Tibial artery (tissue), 4 donors: ENCODE measurements around the gene SAMD1.
"Not testable (repeated sequence)": the region's sequence is repeated elsewhere in the genome, so short reads cannot be mapped to it uniquely, and the experiment has no call there.

Source experiments
- DNase-seq, 2 donors: peaks; one replicate each; pipeline ENCODE4 v3.0.0-alpha.2; 2019
- H3K27ac ChIP-seq, 2 donors: fragments of 200-600 bp; sonication (generic) in 1 of 2; 1 replicate in 1 of 2; 2 replicates in 1 of 2; pipeline ENCODE4 v1.5.1; 2018 to 2019; ENCODE audit warnings: mild to moderate bottlenecking in 1 of 2
- H3K27me3 ChIP-seq, 2 donors: fragments of 200-600 bp; sonication (generic) in 1 of 2; one replicate each; pipeline versions ENCODE4 v1.5.1 to v1.6.0; 2016 to 2019
- H3K36me3 ChIP-seq, 3 donors: fragments of 200-600 bp; sonication (generic) in 2 of 3; one replicate each; pipeline ENCODE4 v1.5.1; 2016 to 2019; ENCODE audit warnings: mild to moderate bottlenecking in 2 of 3
- H3K4me1 ChIP-seq, 4 donors: fragments of 200-600 bp; sonication (generic) in 2 of 4; 1 replicate in 3 of 4; 2 replicates in 1 of 4; pipeline ENCODE4 v1.5.1; 2016 to 2019
- H3K4me3 ChIP-seq, 2 donors: fragments of 200-600 bp; sonication (generic) in 1 of 2; 1 replicate in 1 of 2; 2 replicates in 1 of 2; pipeline ENCODE4 v1.5.1; 2018 to 2019; ENCODE audit warnings: mild to moderate bottlenecking in 2 of 2
- H3K9me3 ChIP-seq, 3 donors: fragments of 200-600 bp; sonication (generic) in 1 of 3; one replicate each; pipeline ENCODE4 v1.5.1; 2016 to 2019
- intact Hi-C: fragments of 100-400 bp; cut with DNase I; formaldehyde crosslinking; loops from one replicate; pipeline ENCODE4 v1.15.0; 2023; ENCODE audit warnings: low total_unique reads
- TF ChIP-seq, protein P1 (sequence below), 2 experiments: fragments of 200-600 bp in 1 of 2; fragments of 450-650 bp in 1 of 2; IDR thresholded peaks; one replicate each; pipeline ENCODE4 v1.5.1; 2017 to 2019; ENCODE audit warnings: antibody characterized with exemption in 2 of 2, mild to moderate bottlenecking in 1 of 2, moderate library complexity in 1 of 2

The SAMD1 gene

GRCh38 chr19:14053500-14053899 is 37.1 kb downstream of the SAMD1 start:
- intact Hi-C loops = loop anchor here (10.0 kb wide), 1 partner anchor 459 kb away; no protein-coding TSS in a partner anchor
- peaks cover 0 to 14% (median 0%) of the 10 kb centered on the region in 3 donors for H3K36me3 ChIP-seq

DNA sequence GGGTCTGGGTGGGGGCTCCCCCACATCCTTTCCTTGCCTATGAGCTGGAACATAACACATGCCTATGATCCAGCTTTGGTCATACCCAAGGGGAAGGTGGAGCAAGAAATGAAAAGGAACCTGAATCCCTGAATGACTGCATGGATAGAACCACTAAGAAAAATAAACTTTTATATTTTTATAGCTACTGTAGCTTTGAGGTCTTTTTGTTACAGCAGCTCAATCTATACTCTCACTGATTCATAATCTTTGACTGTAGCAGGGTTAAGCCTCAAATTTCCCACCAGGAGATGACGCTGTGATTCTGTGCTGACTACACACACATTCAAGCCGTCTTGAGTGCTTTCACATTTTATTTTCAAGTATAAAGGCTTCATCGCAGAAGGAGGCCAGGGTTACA is 37.5 kb downstream of the SAMD1 start:
- intact Hi-C loops = loop anchor here (10.0 kb wide), 1 partner anchor 458 kb away; no protein-coding TSS in a partner anchor
- Histone ChIP-seq H3K27ac (no peak overlapping the region), H3K27me3 (peaks cover 0 to 12% of the 10 kb centered on the region in 2 donors), H3K36me3 (peaks cover 0 to 14% (median 0%) of the 10 kb centered on the region in 3 donors), H3K9me3 (no peaks in the 10 kb centered on the region), H3K4me3 (no peak overlapping the region), H3K4me1 (peaks cover 0 to 13% (median 8%) of the 10 kb centered on the region in 4 donors)
- no peak for DNase-seq
- TF ChIP-seq, protein P1, sequence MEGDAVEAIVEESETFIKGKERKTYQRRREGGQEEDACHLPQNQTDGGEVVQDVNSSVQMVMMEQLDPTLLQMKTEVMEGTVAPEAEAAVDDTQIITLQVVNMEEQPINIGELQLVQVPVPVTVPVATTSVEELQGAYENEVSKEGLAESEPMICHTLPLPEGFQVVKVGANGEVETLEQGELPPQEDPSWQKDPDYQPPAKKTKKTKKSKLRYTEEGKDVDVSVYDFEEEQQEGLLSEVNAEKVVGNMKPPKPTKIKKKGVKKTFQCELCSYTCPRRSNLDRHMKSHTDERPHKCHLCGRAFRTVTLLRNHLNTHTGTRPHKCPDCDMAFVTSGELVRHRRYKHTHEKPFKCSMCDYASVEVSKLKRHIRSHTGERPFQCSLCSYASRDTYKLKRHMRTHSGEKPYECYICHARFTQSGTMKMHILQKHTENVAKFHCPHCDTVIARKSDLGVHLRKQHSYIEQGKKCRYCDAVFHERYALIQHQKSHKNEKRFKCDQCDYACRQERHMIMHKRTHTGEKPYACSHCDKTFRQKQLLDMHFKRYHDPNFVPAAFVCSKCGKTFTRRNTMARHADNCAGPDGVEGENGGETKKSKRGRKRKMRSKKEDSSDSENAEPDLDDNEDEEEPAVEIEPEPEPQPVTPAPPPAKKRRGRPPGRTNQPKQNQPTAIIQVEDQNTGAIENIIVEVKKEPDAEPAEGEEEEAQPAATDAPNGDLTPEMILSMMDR (IDR thresholded peaks at IDR 0.05) = no peak

More at GRCh38 chr19:14053500-14053899, 37.1 kb downstream of the SAMD1 start:
- Histone ChIP-seq H3K27me3 (peaks cover 0 to 16% of the 10 kb centered on the region in 2 donors), H3K4me3 (no peak overlapping the region), H3K4me1 (peaks cover 0 to 15% (median 10%) of the 10 kb centered on the region in 4 donors), H3K27ac (no peak overlapping the region), H3K9me3 (no peaks in the 10 kb centered on the region)
- DNase-seq = no peak
- TF ChIP-seq, protein P1 (IDR thresholded peaks at IDR 0.05) = no peak

DNA sequence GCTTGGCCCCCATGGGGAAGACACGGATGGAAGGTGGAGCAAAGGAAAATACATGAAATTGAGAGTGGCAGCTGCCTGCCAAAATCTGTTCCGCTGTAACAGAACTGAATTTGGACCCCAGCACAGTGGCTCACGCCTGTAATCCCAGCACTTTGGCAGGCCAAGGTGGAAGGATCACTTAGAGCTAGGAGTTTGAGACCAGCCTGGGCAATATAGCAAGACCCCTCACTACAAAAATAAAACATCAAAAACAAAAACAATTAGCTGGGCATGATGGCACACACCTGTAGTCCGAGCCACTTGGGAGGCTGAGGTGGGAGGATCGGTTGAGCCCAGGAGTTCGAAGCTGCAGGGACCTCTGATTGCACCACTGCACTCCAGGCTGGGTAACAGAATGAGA is 38.1 kb downstream of the SAMD1 start:
- DNase-seq = no peak
- Histone ChIP-seq H3K4me3 (no peak overlapping the region), H3K4me1 (peaks cover 0 to 7% (median 4%) of the 10 kb centered on the region in 4 donors), H3K27me3 (peaks cover 0 to 6% of the 10 kb centered on the region in 2 donors), H3K9me3 (no peaks in the 10 kb centered on the region), H3K27ac (no peak overlapping the region), H3K36me3 (peaks cover 0 to 14% (median 0%) of the 10 kb centered on the region in 3 donors)
- TF ChIP-seq, protein P1 (IDR thresholded peaks at IDR 0.05) = no peak
- intact Hi-C loops = loop anchor here (10.0 kb wide), 1 partner anchor 458 kb away; no protein-coding TSS in a partner anchor

GRCh38 chr19:14051980-14052379 is 38.6 kb downstream of the SAMD1 start:
- no peak for DNase-seq
- TF ChIP-seq, protein P1 (IDR thresholded peaks at IDR 0.05) = no peak
- peaks cover 0 to 1% of the 10 kb centered on the region in 2 donors for H3K27me3 ChIP-seq
- H3K36me3 ChIP-seq = peaks cover 0 to 14% (median 0%) of the 10 kb centered on the region in 3 donors
- intact Hi-C loops = loop anchor here (10.0 kb wide), 1 partner anchor 457 kb away; no protein-coding TSS in a partner anchor
- H3K27ac ChIP-seq = no peak overlapping the region
- H3K4me3 ChIP-seq = no peak overlapping the region
- H3K9me3 ChIP-seq = no peaks in the 10 kb centered on the region
- peaks cover 0 to 2% (median 1%) of the 10 kb centered on the region in 4 donors for H3K4me1 ChIP-seq

DNA sequence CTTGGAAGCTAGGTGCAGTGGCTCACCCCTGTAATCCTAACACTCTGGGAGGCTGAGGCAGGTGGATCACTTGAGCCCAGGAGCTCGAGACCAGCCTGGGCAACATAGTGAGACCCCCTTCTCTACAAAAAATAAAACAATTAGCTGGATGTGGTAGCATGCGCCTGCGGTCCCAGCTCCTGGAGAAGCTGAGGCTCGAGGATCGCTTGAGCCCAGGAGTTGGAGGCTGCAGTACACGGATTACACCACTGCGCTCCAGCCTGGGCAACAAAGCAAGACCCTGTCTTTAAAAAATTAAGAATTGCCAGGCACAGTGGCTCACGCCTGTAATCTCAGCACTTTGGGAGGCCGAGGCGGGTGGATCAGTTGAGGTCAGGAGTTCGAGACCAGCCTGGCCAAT is 39.6 kb downstream of the SAMD1 start:
- intact Hi-C loops = loop anchor here (10.0 kb wide), 1 partner anchor 456 kb away; no protein-coding TSS in a partner anchor
- not testable (repeated sequence) for H3K4me1 ChIP-seq, DNase-seq, H3K9me3 ChIP-seq, H3K4me3 ChIP-seq, H3K27me3 ChIP-seq, H3K27ac ChIP-seq
- H3K36me3 ChIP-seq = peaks cover 0 to 19% (median 0%) of the 10 kb centered on the region in 3 donors

DNA sequence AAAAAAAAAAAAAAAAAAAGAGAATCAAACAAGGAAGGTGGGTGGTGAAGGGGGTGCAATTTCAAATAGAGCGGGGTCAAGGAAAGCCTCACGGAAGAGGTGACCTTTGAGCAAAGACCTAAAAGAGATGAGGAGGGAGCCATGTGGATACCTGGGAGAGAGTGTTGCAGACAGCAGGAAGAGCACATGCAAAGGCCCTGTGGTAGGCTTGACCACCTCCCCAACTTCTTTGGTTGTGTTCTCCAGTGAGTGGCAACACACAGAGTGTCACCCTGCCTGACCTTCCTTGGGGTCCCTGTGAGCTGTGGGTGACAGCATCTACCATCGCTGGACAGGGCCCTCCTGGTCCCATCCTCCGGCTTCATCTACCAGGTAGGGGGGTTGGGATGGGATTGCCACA is 40.0 kb downstream of the SAMD1 start:
- intact Hi-C loops = loop anchor here (10.0 kb wide), 1 partner anchor 456 kb away; no protein-coding TSS in a partner anchor
- Histone ChIP-seq H3K27ac (no peak overlapping the region), H3K4me3 (no peak overlapping the region), H3K36me3 (peaks cover 0 to 19% (median 0%) of the 10 kb centered on the region in 3 donors), H3K9me3 (no peaks in the 10 kb centered on the region), H3K4me1 (no peaks in the 10 kb centered on the region), H3K27me3 (no peaks in the 10 kb centered on the region)
- TF ChIP-seq, protein P1 (IDR thresholded peaks at IDR 0.05) = no peak
- DNase-seq = no peak
